Stimulated activated CD4-positive, alpha-beta T cell treated with anti-CD3 and anti-CD28 coated beads, Interleukin-4, amount 100 ng/mL, for 24 hours (primary cell): ENCODE data around the gene OSTN.
"Not testable (repeated sequence)": the region's sequence is repeated elsewhere in the genome, so short reads cannot be mapped to it uniquely, and the experiment has no call there.

Experiments
- DNase-seq: peaks from one replicate; pipeline ENCODE4 v3.0.0-alpha.2; 2020

Gene OSTN

GRCh38 chr3:191198932-191199331, at the start of gene OSTN:
Gene OSTN, plus strand, starts transcription at chr3:191199241. Its CDS starts 13,292 bp downstream, at chr3:191212533.
- no peak for DNase-seq

GRCh38 chr3:191151653-191152052, 47.4 kb upstream of the OSTN start:
- DNase-seq: no peak

- no peak for DNase-seq
Observed at GRCh38 chr3:191154827-191155226, 44.2 kb upstream of the OSTN start.

GRCh38 chr3:191158247-191158646, 40.8 kb upstream of the OSTN start:
- no peak for DNase-seq

- no peak for DNase-seq
Observed at GRCh38 chr3:191158815-191159214, 40.2 kb upstream of the OSTN start.

GRCh38 chr3:191165802-191166201, 33.2 kb upstream of the OSTN start:
- no peak for DNase-seq

- DNase-seq: no peak
Observed at GRCh38 chr3:191166368-191166767, 32.7 kb upstream of the OSTN start.

GRCh38 chr3:191169566-191169965, 29.5 kb upstream of the OSTN start:
- no peak for DNase-seq

GRCh38 chr3:191170097-191170496, 28.9 kb upstream of the OSTN start:
- DNase-seq: no peak

- DNase-seq: no peak
Observed at GRCh38 chr3:191175102-191175501, 23.9 kb upstream of the OSTN start.

GRCh38 chr3:191176038-191176785, 22.8 kb upstream of the OSTN start:
- DNase-seq: no peak

GRCh38 chr3:191185382-191185781, 13.7 kb upstream of the OSTN start:
- not testable (repeated sequence) for DNase-seq

GRCh38 chr3:191188246-191188645, 10.8 kb upstream of the OSTN start:
- DNase-seq: not testable (repeated sequence)

- DNase-seq: not testable (repeated sequence)
Observed at GRCh38 chr3:191192270-191192669, 6.8 kb upstream of the OSTN start.

- DNase-seq: no peak
Observed at GRCh38 chr3:191192941-191193340, 6.1 kb upstream of the OSTN start.

GRCh38 chr3:191197761-191198306, 1.2 kb upstream of the OSTN start:
- no peak for DNase-seq

- no peak for DNase-seq
Observed at GRCh38 chr3:191198480-191198879, 561 bp upstream of the OSTN start.

- no peak for DNase-seq
Observed at GRCh38 chr3:191210032-191210431, 11.0 kb downstream of the OSTN start.

GRCh38 chr3:191216510-191216909, 17.5 kb downstream of the OSTN start:
- no peak for DNase-seq

- DNase-seq: no peak
Observed at GRCh38 chr3:191217301-191217700, 18.3 kb downstream of the OSTN start.

GRCh38 chr3:191220908-191221307, 21.9 kb downstream of the OSTN start:
- no peak for DNase-seq

GRCh38 chr3:191221638-191222037, 22.6 kb downstream of the OSTN start:
- no peak for DNase-seq

- DNase-seq: no peak
Observed at GRCh38 chr3:191227541-191227940, 28.5 kb downstream of the OSTN start.

- no peak for DNase-seq
Observed at GRCh38 chr3:191234216-191234615, 35.2 kb downstream of the OSTN start.
